HG03460 (cell line): Measurements from ENCODE around the gene ZNF827.

ENCODE experiments used
- ATAC-seq: cut with Tn5 transposase; IDR thresholded peaks from one replicate; pipeline ENCODE4 v1.9.1; 2021; ENCODE audit not compliant: unreplicated experiment

ZNF827 gene

DNA sequence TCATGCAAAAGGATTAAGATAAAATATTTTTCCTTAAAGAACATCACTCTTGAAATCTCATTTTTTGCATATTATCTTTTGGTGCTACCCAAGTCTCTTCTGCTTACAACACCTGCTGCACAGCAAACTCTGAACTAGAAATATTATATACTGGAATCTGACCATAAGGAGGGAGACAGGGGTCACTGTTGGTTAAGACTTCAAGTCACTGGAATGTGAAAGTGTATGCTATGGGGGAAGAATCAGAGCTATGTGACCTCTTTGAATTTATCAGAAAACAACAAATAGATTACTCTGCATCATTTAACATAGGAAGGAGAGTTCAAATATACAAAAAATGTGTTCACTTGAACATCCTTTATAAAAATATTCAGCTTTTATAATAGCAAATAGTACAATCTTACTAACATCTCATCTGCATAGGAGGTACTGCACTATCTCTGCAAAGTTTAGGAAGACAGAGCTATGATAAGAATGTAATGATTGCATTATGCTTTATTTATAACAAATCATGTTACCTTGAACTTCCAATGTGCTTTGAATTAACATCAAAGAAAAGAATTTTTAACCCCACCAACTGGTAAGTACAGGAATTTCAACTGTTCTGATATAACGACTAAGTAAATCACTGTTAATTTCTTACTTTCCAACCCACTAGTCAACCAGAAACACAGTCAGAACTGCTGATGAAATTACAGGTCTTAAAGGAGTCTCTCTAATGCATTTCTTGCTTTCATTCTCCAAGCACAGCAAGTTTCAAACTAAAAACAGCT is 69.8 kb downstream of the ZNF827 start:
- ATAC-seq: peak; percentile 59

DNA sequence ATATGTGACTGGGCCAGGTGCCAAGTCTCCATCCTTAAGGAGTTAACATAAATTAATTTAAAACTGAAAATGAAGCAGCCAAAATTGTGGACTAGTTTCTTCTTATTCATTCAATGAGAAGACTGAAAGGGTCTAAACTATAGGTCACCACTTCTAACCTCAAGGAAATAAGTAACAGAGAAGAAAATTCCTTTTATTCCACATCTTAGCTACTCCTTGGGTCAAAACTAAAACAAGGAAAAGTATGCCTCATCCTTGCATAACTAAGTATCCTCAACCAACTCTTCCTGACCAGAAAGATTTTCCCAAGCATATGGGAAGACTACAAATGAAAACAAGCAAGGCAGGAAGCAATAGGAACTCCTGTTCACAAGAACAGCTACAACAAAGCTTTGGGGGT is 71.2 kb downstream of the ZNF827 start:
- ATAC-seq: no peak

DNA sequence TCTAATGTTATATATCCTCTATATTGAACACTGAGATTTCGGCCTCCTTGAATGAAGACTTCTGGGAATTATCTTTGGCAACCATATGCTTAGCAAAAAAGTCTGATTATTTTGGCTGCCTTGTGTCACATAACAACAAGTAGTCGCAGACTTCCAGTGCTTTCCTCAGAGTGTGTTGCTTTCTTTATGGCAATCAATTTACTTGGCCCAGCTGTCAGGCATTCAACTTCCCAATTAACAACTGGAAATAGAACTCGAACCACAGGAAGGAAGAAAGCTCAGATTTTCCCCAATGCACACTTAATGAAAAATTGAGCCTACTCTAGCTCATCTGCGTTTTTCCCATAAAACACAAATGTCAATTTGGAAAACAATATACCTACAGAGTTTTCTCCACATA is 71.6 kb downstream of the ZNF827 start:
- no peak for ATAC-seq

DNA sequence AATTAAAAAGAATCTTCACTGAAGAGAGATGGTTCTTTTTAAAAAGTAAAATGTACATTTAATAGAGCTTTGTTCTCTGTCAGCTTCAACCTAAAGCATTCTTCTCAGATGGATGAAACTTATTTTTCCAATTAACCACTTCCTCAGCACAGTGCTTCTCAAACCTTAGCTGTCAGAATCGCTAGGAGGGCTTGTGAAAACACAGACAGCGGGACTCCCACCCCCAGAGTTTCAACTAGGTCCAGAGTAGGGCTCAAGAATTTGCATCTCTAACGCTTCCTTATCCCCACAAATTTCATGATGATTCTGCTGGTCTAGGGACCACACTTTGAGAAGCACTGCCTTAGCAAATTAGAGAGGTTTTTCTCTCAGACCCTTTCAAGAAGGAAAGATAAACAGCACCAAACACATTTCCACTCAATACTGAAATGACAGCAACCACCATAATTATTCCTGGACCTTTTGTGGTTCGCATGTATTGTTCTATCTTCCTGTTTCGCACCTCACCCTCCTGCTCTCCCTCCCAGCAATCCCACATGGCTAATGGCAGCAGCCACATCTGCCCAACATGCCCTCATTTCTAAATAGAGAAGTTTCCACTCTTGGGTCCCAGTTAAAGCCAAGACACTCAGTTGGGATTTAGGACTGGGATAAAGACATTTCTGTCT is 73.2 kb downstream of the ZNF827 start:
- no peak for ATAC-seq

DNA sequence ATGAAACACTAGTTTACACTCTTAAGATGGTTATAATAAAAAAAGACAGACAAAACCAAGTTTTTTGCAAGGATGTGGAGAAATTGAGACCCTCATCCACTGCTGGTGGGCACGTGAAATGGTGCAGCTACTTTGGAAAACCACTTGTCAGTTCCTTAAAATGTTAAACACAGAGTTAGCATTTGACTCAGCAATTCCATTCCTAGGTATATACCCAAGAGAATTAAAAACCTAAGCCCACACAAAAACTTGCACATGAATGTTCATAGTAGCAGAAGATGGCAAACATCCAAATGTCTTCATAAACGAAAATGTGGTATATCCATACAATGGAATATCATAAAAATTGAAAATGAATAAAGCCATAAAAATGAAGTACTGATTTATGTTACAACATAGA is 75.4 kb downstream of the ZNF827 start:
- no peak for ATAC-seq

DNA sequence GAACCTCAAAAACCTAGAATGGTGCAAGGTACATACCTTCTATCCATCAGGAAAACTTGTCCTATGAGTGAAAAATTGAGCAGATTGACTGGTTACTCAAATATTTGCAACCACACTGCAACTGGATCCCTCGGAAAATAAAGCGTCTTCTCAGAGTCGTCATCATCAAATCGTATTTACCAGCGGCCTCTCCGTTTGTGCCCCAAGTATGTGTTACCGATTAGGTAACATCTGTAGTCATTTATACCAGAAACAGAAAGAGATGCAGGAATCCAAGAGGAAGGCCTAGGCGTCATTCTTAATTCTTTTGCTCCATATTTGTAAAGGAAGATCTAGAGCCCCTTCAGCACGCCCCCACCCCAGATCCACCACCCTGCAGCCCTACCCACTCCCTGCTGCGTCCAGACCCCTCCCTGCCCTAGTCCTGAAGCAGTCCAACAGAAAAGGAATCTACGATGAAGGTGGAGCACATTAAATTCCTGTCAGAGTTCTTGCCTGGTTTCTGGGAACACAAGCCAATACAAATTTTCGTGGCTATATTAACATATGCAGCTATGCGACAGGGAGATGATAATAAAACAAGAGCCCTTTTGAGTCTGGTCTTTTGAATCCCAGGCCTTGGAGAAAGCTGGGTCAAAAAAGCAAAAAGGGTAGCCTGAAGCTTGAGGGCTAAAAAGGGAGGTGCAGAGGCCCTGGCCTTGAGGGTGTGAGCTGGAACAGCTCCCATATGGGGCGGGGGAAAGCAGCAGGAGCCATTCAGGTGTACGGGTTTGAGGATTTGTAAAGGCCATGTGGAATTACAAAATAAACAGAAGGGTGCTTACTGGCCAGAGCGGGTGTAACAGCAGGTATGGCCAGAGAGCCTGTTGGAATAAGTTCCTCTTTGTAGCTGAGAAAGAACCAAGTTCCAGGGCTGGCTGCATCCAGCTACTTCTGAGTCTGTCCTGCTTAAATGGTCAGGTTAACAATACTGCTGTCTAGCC is 77.0 kb downstream of the ZNF827 start:
- no peak for ATAC-seq

DNA sequence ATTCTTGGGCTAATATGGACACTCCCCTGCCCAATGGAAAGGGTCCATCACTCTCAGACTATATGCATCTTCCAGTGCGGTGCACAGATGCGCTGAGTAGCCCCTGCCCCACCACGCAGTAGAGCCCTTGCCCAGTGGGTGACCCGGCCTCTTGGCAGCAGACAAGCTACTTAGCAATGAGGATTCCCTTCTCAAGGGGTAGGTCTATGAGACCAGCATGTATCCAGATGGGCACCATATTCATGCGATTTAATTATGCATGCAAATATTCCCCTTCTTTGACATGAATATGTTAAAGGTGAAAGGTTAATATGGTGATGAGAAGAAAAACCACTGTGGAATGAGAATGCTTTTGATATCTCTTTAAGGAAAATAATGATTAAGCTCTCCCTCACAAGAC is 77.7 kb downstream of the ZNF827 start:
- no peak for ATAC-seq

DNA sequence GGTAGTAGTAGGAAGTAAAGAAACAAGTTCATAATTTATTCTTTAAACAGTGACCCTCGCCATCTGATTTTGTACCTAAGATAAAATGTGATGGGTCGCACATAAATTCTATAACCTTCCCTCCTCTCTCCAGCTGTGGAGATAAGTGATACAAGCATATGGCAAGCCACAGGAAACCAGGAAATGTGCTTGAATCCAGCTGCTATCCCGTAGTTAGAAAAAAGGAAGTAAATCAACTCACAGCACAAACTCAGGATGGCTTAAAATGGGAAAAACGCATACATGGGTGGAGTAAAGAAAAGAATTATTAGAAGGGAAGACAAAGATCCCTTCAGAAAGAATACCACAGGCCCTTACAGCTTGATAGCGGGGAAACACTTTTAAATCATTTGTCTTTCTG is 78.2 kb downstream of the ZNF827 start:
- no peak for ATAC-seq

DNA sequence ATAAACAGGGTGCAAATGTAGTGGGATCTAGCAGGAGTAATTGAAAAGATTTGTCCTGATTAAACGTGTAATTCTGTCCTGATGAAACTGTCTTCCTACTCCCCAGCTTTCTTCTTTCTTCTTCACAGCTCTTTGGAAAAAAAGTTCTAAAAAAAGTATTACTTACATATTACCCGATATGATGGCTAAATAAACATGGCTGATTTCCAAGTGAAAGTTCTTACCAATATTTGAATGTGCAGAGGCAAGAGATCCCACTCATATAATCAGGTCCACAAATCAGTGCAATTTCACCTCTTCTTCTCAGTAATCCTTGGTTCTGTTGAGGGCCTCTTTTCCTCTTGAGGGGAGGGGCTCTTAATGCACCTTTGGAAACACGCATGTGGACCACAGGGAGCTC is 78.7 kb downstream of the ZNF827 start:
- ATAC-seq: no peak

DNA sequence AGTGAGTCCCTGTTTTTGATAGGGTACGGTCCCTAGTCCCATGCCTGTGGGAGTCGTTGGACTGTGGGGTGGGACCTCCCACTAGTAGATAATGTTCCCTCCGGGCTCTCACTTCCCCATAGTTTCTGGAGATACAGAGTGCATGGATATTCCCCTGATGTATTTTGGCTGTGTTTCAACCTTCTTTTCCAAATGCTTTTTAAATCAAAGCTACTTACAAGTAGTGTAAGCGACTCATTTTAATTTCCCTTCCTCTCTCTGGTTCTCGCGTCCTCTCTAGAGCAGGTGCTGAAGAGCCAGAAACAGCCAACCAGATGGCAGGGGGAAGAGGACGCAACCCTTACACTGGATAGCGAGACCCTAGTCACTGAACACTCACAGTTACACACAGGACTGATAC is 79.2 kb downstream of the ZNF827 start:
- ATAC-seq: no peak

DNA sequence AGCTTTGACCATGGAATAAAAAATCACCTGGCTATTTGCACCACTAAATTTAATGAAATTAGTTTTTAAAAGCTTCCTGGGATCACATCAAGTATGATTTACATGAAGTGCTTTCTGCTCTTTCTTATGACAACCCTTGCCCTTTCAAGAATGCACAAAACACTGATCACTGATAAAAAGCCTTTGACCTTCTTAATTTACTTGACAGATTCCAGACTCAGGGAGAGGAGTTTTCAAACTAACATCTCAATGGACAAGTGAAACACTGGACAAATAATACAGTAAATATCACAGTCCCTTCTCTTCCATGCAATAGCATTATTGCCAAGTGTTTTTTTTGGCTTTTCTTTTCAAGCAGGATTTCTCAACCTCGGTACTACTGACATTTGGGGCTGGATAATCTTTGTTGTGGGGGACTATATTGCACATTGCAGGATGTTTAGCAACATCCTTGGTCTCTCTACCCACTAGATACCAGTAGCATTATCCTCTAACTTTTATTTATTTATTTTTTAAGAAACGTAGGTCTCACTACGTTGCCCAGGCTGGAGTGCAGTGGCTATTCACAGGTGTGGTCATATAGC is 86.3 kb downstream of the ZNF827 start:
- ATAC-seq: no peak

DNA sequence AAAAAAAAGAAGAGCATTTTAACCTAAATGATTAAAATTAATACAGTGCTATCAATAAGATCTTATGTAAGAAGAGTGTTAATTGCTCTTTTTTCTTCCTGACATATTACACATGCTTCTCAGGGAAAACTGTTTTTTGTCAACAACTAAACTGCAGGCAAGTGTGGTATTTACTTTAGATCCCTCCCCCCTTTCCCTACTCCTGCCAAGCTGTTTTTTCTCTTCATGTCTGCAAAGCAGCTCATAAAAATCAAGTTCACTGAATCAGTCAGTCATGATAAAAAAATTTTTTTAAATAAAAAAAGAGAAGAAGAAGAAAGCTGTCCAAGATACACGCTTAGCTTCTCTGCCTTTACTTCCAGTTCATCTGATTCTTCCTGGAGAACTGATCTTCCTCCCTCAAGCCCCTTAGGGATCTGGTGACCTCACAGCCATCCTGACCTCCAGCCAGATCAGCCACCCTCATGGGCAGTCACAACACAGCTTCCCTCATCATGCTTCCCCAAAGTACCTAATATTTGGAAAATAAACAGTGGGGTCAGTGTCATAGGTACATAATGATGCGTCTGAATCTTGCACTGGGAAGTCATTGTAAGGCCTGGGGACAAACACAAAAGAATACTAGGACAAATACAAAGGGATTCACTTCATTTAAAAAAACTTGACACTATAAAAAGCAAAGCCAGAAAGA is 87.0 kb downstream of the ZNF827 start:
- no peak for ATAC-seq

DNA sequence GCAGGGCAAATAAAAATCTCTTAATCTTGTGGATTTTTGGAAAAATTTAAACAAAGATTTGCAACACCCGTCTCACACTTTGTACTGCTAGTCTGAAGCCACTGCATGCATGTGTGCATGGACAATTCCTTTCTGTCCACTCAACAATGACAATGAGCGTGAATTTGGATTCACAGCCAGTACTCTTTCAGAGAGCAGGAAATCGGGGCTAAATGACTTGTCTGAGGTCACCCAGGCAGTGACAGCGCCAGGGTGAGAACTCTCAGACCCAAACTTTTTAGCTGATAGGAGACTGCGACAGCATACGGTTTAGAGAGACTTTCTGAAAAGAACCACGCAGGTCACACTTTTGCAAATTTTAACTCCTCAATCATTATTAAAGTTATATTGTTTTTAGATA is 90.9 kb downstream of the ZNF827 start:
- ATAC-seq: no peak

DNA sequence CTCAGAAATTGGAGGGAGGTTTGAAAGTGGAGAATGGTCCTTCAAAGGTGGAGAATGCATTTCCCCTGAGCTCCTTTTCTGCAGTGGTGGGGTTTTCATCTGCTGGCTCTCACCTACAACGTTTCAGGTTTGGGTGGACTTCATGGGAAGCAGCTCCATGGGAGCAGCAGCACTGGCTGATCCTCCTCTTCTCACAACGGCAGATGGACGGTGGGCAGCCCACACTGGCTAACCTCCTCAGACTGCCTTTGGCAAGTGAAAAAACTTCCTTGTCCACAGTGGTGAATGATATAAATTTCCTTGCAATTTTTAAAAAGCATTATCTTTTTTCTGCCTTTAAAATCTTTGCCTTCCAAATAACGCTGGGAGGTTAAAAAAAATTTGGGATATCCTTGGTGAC is 93.5 kb downstream of the ZNF827 start:
- ATAC-seq: no peak

DNA sequence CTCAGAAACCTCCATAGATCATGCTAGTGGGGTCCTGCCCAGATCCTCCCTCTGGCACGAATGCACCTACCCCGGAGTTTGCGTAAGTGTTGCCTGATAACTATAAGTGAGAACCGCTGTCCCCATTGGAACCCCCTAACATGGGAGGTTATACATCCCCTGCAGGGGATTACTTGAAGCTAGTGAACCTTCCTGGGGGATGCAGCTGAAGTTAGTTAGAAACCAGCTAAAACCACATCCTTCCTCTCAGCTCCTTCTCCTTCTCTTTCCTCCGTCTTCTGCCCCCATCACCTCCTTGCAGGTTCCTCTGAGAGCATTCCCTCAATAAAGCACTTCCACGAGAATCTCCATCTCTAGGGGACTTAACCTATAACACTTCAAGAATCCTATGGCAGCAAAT is 95.0 kb downstream of the ZNF827 start:
- ATAC-seq: no peak

DNA sequence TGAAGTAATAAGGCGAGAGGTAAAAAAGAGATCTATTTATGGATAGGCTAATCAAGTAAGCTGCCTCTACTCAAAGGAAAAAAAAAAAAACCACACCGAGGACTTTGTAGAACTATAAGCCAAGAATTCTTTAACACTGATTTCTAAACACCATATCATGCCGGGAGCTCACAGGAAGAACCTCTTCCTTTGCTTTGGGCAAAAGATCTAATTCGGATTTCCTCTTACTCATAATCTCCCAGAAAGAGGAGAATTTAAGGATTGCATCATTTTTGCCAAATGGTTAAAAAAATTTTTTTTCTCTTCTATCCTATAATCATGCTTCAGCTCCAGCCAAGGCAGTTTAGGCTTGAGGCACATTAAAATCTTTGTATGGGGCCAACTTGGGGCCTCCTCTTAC is 95.5 kb downstream of the ZNF827 start:
- no peak for ATAC-seq

DNA sequence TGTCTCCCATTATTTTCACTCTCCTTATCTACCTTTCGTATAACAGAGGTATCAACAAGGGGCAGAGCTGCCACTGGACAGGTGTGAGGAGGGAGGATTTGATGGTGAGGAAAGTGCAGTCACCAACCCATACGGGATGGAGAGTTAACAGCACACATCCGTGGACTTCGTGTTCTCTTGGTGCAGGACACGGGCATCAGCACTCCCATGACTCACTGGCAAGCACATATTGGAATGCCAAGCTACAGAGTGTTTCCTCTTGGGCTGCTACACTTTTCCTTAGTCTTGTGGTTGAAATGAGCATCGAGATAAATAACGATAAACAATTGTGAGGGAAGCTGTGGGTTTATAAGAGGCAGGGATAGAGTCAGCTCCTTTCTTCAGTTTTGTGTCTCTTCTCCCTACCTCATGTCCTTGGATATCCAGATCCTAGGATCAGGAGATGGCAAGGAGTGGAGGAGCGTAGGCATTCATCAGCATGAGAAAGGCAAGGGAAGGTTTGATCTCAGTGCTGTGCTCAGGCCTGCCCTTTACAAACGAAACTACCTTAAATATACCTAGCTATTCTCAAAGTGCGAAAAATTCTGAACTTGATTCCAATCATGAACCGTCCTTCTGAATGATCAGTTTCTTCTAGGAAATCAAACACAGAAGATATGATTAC is 96.3 kb downstream of the ZNF827 start:
- no peak for ATAC-seq

DNA sequence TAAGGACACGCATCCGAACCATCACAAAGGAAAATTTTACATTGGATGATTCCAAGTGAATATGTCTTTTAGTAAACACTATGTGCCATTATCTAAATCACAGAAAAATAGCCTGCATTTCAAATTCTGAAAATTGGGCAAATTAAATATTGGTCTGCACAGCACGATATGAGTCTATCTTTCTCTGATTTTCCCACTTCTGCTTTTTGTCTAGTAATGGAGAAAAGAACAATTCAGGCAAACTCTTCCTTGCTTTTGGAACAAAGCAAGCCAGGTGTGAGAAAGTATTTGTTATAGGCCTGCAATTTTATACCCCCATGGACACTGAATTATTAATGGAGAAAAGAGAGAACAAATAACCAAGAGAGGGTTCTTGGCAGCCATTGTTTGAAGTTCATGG is 97.8 kb downstream of the ZNF827 start:
- ATAC-seq: no peak

DNA sequence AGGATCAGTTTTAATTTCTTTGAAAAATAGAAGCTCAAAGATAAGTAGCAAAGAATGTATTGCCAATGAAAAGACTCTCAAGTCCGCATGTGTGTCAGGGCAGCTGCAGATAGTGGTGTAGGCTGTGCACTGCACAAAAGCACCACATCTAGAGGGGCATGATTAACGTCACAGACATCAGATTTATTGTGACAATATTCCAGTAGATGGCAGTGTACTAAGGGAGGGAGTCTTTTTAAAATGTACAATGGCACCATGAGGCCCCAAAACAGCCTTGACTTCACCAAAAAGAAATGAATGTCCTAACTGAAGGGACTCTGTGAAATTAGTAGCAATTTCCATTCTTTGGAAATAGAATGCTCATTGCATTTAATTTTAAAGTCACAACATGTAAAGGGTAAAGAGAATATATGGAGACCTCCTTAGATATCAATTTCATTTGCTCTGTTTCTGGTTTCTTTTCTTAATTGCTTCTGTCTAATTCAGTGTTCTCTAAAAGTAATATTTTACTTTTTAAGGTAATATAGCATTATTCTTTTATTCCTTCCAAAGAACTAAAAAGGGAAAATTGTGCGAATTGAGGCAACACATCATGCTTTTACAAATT is 98.4 kb downstream of the ZNF827 start:
- ATAC-seq: peak; percentile 76

DNA sequence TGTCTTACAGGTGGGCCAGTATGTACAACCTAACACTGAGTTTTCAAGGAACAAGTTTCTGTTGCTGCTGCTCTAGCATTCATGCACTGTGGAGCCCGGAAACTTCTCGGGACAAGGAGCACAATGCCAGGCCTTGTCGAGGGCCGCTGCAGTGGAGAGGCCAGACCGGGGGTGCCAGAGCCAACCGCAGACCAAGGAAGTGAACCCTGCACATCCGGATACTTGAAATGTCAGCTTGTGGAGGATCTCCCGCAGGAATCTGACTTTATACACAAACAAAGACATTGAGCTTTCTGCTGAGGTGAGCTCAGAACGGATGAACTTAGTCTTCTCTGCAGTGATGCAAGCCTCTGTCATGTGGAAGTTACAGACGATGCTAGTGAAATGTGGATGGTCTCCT is 99.5 kb downstream of the ZNF827 start:
- no peak for ATAC-seq
